ENCODE data around the gene GRIK2.

GRIK2 gene

DNA sequence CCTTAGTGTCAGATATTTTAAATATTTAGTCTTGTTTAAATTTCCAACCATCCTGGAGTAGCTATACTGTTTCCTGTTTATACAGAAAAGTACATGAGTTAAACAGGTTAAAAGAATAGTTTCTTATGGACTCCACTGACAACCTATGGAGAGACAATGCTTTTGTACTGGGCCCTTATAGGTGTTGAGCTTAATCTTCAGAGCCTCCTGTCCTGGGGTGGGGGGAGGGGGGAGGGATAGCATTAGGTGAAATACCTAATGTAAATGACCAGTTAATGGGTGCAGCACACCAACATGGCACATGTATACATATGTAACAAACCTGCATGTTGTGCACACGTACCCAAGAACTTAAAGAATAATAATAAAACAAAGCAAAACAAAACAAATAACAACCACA, 322.9 kb downstream of the GRIK2 start:
- DNase-seq (ENCODE audit: low spot score), result no peak

DNA sequence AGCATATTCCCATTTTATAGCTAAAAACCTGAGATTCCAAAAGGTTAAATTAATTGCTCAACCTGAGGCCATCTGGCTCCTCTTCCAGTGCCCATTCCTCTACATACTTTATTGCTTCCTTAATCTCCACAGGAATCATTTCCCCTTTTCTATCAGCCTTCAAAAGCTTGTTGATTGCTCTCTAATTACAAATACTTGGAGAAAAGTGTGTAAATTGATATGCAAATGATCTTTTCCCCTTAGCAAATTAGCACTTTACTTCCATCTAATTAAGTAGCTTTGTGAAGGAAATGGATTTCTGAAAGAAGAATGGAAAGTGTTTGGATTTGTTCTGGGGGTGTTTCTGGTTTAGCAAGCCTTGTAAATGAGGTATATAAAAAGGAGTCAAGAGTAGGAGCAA, 323.3 kb downstream of the GRIK2 start:
- no peak for DNase-seq (ENCODE audit: low spot score)

DNA sequence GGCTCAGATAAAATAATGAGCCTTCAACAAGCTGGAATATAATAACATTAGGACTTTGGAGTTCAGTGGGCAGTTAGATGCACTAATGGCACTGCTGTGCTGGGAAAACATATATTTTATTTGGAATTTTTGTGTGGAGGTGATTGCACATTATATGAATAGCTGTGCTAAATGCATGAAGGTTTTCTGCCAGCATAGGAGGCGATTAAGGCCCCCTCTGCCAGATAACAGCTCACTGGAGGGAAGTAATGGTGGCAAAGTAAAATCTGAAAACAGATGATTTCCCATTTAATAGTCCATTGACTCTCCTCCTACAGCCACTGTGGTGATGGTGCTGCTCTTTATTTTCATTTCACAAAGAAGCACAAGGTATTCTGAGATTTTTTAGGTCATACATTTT, 326.0 kb downstream of the GRIK2 start:
- DNase-seq (ENCODE audit: low spot score), result no peak

DNA sequence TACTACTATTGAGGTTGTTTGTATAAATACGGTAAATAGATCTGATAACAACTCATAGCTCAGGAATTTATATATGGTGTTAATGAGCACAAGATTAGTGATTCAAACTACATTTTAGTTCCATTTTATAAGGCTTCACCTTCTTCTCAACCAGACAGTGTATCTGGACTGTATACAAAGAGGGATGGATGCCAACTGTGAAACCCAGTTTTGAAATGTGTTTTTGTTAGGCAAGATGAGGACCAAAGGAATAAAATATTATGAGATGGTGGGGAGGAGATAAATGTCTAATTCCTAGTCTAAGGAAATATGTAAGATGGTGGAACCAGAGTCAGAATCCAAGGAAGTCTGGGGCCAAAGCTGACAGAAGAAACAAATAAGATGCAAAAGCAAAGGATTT, 329.0 kb downstream of the GRIK2 start:
- DNase-seq (ENCODE audit: low spot score), result no peak

DNA sequence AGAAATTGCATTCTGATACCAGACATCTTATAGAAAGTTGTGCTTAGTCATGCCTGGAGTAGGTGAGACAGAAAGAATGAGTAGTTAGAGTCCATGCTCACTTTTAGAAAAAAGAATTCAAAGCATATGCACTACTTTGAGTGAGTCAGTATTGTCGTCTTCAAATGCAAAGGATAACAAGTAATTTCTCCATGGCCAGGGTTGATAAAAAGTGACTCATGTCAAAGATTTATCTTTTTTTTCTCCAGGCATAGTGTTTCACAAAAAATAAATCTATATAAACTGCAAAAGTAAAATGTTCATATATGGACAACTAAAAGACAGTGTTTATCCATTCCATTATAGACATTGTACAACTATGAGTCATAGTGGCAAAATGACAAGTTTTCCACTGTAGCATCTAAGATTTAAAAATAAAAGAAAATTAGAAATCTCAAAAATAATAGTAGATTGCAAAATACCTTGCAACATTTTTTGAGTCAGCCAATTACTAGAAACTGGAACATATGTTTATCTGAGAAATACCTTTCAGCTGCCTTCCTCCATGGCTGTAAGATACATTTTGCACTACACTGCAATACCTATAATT, 329.6 kb downstream of the GRIK2 start:
- no peak for DNase-seq (ENCODE audit: low spot score)

DNA sequence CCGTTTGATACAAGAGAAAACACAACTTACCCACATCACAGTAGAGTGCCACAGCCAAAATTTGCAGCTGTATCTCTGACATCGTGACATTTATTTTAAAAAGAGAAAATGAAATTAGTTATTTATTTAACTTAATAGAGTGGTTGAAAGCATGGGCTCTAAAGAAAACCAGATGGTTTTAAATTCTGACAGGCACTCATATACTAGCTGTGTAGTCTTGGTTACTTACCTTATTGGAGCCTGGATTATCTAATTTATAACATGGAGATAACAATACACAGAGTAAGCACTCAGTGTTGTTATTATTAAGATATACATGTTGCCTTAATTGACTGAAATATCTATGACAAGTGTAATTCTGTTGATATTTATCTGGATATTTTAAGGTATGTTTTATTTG, 334.9 kb downstream of the GRIK2 start:
- no peak for DNase-seq (ENCODE audit: low spot score)

DNA sequence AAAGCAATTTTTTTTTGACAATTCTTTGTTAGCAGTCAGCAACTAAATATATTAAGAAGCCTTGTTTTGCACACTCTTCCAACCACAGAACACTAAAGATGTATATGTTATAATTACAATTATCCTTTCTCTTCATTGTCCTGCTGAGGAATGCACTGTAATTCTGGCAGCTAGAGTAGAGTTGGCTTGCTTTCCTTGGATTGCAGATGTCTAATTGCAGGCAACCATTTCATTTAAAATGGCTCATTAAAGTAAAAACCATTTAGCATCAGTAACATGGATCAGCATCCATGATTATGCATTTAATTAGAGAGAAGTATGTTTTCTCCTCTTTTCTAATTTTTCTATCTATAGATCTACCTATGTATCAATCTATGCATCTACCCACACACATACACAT, 335.4 kb downstream of the GRIK2 start:
- DNase-seq (ENCODE audit: low spot score), result no peak

DNA sequence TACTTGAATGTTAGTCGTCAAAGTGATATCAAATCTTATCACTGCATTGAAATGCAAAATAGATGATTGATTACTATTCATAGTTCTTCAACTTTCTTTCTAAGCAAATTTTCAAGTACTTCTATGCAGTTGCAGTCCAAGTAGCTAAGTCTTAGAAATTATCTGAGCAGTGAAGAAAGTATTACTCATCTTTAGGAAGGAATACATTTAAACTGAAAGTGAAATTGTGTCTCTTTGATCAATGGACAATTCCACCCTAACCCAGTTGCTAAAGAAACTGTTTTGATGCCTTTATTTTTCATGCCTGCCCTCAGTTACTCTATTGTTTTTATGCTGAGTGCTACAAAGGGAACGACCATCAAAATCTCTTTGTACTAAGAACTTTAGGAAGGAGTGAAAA, 337.4 kb downstream of the GRIK2 start:
- no peak for DNase-seq (ENCODE audit: low spot score)

DNA sequence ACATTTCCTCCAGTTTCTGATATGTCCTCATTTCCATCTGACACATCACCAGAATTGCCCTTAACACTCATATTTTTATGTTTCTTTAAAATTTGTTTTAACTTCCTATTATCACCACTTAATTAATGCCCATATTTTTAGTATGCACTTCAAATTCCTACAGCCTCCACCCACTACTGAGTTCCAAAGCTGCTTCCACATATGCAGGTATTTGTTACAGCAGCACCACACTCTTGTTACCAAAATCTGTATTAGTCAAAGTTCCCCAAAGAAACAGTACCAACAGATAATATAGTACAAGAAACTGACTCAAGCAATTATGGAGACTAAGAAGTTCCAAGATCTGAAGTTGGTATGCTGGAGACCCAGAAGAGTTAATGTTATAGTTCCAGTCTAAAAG, 340.4 kb downstream of the GRIK2 start:
- DNase-seq (ENCODE audit: low spot score), result no peak

DNA sequence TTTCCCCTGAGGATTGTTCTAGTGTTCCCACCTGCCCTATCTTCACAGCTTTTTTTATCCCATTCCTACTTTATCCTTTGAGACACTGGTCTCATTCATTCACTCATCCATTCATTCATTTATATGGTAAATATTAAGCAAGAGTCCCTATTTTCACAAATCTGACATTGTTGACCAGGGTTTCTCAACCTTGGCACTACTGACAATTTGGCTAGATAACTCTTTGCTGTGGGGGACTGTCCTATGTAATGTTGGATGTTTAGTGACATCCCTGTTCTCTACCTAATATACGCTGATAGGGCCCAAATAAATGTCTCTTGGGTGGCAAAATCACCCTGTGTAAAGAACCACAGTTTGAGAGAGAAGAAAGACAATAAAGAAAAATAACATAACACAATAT, 345.0 kb downstream of the GRIK2 start:
- no peak for DNase-seq (ENCODE audit: low spot score)

DNA sequence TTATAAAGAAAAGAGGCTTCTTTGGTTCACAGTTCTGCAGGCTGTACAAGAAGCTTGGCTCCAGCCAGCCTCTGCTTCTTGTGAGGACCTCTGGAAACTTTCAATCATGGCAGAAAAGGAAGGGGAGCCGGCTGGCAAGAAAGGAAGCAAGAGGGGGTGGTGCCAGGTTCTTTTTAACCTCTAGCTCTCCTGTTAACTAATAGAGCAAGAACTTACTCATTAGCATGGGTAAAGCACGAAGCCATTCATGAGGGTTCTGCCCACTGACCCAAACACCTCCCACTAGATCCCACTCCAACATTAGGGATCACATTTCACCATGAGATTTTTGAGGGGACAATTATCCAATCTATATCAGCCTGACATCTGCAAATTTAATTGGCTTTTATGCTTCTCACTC, 347.1 kb downstream of the GRIK2 start:
- DNase-seq (ENCODE audit: low spot score), result no peak

DNA sequence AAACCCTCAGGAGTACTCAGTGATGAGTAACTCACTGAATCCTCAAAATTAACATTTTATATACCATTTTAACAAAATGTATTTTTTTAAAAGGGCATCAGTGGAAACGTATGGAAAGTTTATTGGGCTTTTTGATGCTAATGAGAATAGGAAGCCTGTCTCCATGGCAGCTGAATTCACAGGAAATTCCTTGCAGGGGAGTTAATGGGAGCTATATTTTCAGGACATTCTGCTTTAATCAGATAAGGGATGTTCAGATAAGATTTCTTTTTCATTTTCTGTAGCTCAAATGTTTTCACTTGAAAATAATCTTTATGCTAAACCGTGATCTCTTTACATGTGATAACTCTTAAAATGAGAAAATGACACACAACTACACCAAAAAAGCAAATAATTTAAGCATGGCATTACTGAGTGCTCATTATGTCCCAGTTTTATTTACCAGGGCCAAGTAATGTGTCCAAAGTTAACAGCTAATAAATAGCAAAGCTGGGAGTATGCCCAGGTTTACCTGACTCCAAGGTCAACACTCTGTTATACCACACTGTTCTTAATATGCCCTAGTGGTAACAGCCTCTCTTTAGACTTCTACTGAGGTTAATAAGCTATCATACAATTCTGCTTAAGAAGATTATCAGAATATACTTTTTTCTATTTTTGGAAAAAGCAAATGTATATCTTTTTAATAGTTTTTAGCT, 348.1 kb downstream of the GRIK2 start:
- no peak for DNase-seq (ENCODE audit: low spot score)

DNA sequence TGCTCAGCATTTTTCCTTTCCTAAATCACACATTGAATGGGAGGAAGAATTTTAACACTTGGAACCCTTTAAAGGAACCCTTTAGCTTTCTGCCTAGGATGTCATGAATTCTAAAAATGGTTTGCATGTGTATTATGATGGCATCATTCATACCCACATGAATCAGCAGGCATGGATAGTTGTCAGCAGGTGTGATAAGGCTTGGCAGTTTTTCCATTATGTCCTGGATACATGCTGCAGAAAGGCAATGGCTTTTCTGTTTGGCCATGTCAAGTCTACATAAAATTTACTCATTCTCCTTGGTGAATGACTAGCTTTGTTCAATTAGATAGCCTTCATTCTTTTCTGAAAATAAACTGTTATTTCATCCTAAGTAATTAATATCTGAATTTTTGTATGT, 353.7 kb downstream of the GRIK2 start:
- no peak for DNase-seq (ENCODE audit: low spot score)

DNA sequence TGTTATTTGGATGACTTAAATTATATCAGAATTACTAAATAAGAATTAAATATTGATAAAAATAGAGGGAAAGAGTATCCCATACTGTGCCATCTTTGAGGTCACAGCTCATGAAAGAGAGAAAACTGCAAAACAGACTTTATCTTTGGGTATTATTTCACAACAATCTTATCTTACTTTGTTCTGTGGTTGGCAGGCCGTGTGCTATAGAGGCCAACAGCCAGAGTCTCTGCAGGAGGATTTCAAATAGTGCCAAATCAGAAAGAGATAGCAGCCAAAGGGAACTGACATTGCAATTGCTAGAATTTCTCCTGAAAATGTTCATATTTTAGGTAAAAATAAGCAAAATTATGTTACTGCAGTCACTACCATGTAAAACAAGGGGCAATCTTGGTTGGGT, 354.2 kb downstream of the GRIK2 start:
- no peak for DNase-seq (ENCODE audit: low spot score)

DNA sequence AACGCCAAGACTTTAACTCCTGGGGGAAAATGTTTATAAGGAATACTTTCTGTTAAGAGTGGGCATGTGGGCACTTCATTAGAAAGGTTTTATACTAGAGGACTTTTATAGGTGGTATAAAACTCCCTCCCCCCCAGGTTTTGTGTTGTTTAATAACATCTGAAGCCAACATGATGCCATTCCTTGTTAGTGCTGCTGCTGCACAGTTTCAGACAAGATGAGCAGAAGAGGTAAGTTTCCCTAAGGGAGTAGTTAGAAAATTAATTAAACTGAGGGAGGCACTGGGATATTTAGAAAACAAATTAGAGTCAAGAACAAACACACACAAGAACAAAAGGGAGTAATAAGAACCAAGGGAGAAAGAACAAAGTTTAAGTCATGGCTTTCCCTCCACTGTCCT, 362.4 kb downstream of the GRIK2 start:
- no peak for DNase-seq (ENCODE audit: low spot score)

DNA sequence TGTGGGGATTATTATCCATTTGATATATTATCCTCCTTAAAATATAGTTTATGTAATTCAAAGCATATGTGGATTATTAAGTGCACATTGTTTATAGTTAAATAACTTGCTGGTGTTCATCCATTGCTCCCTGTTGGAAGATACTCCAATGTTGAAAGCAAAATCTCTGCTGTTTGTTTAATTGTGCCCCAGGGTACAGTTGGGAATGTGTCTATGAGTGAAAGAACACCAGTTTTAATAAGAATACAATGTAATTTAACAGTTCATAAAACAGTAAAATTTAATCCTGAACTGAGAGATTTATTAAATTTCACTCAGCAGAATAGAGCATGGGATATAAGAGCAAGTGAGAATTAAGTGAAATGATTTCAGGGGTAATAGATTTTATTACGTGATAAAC, 364.9 kb downstream of the GRIK2 start:
- DNase-seq (ENCODE audit: low spot score), result no peak

DNA sequence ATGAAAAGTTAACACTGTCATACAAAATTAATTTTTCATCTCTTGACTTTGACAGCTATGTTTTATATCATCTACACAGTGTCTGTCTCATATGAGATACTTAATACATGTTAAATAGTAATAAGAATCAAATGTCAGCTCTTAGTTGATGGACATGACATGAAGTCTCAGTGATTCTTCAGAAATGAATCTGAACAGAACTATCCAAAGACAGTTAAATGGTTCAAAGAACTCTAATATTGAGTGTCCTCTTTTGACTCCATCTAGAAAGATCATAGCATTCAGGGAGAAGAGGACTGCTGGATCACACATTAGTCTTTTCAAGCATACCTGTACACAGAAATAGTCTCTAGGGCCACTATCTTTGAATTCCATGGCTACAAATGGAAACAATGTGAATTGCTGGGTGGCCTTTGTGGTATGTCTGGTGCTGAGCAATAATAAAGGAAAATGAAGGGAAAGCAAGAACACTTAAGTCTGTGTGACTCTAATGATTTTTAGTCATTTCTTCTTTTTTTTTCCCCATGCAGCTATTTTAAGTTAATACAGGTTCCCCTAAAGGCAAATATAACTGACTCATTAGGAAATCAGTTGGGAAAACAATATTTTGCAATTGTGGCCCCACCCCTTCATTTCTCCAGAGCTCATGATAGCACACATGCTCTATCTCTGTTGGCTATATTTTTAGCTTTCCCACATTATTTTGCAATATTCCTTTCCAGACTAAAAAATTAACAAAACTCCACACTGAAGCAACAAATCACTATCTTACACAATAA, 367.5 kb downstream of the GRIK2 start:
- no peak for DNase-seq (ENCODE audit: low spot score)

DNA sequence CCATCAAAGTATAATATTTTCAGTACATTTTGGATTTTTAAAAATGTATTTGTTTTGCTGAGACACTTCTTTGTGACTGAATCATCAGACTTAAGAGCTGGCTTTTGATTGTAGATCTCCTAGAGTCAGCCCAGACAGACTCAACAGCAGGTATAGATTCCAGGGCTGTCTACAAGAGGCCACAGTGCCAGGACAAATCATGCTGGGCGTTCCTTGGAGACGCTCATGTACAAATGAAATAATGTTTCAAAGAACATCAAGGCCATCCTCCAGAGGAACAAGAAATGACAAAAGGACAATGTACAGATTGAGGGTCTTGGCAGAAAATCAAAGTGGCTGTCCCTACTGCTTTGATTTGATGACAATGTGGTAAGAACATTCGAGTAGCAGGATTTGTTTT, 369.3 kb downstream of the GRIK2 start:
- DNase-seq (ENCODE audit: low spot score), result no peak

DNA sequence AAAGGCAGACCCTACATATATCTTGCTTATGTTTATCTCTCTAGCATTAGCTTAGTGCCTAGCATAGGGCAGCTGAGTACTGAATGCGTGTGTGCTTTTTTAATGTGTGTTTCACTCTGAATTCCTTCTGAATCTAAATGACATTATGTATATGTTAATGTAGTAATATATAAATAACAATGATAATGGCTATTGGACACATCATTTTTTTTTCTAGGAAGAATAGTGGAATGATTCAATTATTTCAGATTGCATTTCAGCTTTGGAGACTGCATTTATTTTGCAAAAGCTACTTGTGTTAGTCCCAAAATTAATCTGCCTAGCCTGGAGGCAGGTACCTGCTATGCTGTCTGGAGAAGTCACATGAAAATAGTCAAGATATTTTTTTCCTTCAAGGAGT, 371.8 kb downstream of the GRIK2 start:
- no peak for DNase-seq (ENCODE audit: low spot score)

DNA sequence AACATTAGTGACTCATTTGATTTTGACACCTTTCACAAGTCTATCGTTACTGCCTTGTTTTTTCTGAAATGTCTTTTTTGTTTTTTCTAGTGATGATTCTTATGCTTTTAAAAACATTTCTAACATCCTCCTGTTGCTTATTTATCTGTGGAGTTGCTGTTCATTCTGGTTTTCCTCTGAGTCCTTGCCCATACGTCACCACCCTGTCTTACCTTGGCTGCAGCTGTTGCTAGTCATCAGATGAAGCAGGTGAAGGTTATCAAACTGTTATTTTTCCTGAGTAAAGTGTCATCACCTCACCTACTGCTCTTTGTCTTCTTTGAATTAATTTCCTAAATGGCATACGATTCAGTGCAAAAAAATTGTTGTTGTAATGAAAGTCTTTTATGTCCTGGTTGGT, 376.6 kb downstream of the GRIK2 start:
- DNase-seq (ENCODE audit: low spot score), result no peak

DNA sequence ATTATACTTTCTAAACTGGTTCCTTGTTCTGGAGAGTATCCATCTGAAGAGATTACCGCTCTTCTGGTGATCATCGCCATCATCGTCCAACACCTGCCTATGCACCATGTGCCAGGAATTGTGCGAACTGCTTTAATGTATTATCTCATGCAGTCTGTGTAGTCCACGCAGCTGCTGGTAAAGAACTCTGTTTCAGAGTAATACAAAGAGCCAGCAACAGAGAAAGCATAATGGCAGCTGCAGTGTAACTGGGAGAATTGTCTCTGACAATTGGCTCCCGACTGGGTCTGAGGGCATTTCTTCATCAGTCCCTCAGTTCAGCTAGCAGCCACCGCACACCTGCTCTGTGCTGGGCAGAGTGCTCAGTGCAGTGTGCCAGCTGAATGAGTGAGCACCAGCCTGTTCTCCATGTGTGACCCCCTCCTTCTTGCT, 383.4 kb downstream of the GRIK2 start:
- DNase-seq (ENCODE audit: low spot score), result no peak

DNA sequence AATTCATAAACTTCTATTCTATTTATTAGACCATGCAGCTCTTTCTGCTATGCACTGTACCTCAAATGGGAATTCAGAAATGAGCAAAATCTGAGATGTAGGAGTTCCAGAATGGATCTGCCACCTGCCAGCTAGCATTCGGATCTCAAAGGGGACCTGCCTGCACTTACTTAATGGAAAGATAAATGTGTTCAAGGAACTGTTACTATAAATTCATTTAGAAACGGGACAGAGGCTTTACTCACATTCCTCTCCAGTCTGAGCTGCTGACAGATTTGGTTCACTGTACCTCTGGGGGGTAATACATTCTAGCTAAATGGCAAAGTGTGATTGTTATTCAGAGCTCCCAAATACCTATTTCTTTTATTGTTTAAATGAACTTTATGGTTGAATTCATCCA, 384.1 kb downstream of the GRIK2 start:
- no peak for DNase-seq (ENCODE audit: low spot score)

DNA sequence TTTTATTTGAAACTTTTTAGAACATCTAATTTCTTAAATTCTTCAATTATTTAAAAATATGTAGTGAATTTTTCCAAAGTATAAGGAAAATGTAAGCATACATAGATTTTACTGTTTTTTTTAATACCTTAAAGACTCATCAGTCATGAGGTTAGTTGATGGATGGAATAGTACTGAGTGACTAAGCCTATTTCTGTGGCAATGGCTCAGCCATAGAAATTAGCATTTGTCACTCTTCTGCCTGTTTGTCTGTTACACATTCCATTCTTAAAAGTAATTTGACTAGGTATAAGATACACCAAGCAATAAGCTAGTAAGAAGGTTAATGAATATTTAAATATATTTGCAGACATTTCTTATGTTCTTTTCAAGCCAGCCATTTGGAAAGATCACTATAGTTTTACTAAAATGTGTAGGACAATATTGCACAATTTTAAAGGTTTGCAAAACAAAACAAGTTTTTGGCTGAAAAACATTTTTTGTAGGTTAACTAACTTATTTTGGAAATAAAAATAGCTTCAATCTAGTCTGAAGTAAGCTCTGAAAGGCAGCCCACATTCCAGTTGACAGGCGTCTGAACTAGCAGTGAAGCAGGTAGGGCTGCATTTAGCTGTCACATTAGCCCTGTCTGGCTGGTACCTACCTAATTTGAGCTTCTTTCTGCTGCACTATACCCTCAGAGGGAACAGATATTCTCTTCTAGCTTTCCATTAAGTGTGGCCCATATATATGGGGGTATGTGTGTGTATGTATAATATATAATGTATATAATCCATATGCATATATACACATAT, 385.7 kb downstream of the GRIK2 start:
- no peak for DNase-seq (ENCODE audit: low spot score)

Data from NAMALWA (cell line).